Gastrocnemius medialis (tissue), 4 donors: ENCODE measurements around the gene CAPG. TPM values are rescaled to one million over a fixed set of nuclear protein-coding genes. Genes with fewer than 3 reads are reported as not detected.

Experiments
- ATAC-seq, 2 donors: fragments of 150-250 bp; one replicate each; pipeline ENCODE4 v1.9.1; 2016
- DNase-seq, 2 donors: peaks; one replicate each; pipeline ENCODE4 v3.0.0-alpha.2; 2019
- H3K27ac ChIP-seq, 4 donors: fragments of 200-600 bp; sonication (generic); 1 replicate in 1 of 4; 2 replicates in 3 of 4; pipeline ENCODE4 v1.5.1; 2016 to 2018; ENCODE audit warnings: mild to moderate bottlenecking in 2 of 4, moderate library complexity in 1 of 4
- H3K27me3 ChIP-seq, 3 donors: fragments of 200-600 bp; sonication (generic) in 2 of 3; 1 replicate in 1 of 3; 2 replicates in 2 of 3; pipeline versions ENCODE4 v1.5.1 to v1.6.0; 2016 to 2019; ENCODE audit warnings: mild to moderate bottlenecking in 1 of 3, moderate library complexity in 1 of 3
- H3K36me3 ChIP-seq, 2 donors: fragments of 200-600 bp; sonication (generic) in 1 of 2; one replicate each; pipeline ENCODE4 v1.5.1; 2017 to 2018
- H3K4me1 ChIP-seq, 2 donors: fragments of 200-600 bp; sonication (generic) in 1 of 2; one replicate each; pipeline ENCODE4 v1.5.1; 2016 to 2017; ENCODE audit warnings: mild to moderate bottlenecking in 2 of 2
- H3K4me3 ChIP-seq, 4 donors: fragments of 200-600 bp; sonication (generic) in 3 of 4; 1 replicate in 1 of 4; 2 replicates in 3 of 4; pipeline ENCODE4 v1.5.1; 2016 to 2019; ENCODE audit warnings: mild to moderate bottlenecking in 2 of 4
- H3K9me3 ChIP-seq, 3 donors: fragments of 200-600 bp; sonication (generic) in 2 of 3; 1 replicate in 1 of 3; 2 replicates in 2 of 3; pipeline ENCODE4 v1.5.1; 2016 to 2019
- POLR2A ChIP-seq, 2 donors: fragments of 450-650 bp; IDR thresholded peaks; one replicate each; pipeline ENCODE4 v1.6.1; 2017; ENCODE audit warnings: antibody characterized with exemption in 2 of 2, mild to moderate bottlenecking in 2 of 2, moderate library complexity in 2 of 2
- in situ Hi-C, 4 donors: fragments of 200-750 bp; cut with MboI; loops; one replicate each; pipeline versions ENCODE4 v1.15.0 to v1.8.0; 2017; ENCODE audit warnings: low sequenced_read_pairs in 4 of 4
- intact Hi-C: fragments of 100-400 bp; cut with DNase I; formaldehyde crosslinking; loops from one replicate; pipeline ENCODE4 v1.15.1; 2023; ENCODE audit warnings: low total_unique reads
- total RNA-seq, 4 donors: library from RNA; depleted of rRNA; stranded (reverse); fragments of >200 nt; gene quantifications; one replicate each; pipeline versions ENCODE4 v1.1.0 to v1.2.3, GENCODE V29; 2016
- TF ChIP-seq, protein P1 (sequence below), 5 experiments: fragments of 450-650 bp in 3 of 5; fragments of 200-600 bp in 2 of 5; sonication (generic) in 2 of 5; IDR thresholded peaks in 4 of 5; conservative IDR thresholded peaks in 1 of 5; 1 replicate in 4 of 5; 2 replicates in 1 of 5; pipeline ENCODE4 v1.5.1; 2016 to 2019; ENCODE audit warnings: antibody characterized with exemption in 5 of 5, mild to moderate bottlenecking in 3 of 5, moderate library complexity in 3 of 5

The CAPG gene
- total RNA-seq, 4 donors from 2014 or later = 15.9 to 35.6 (median 23.1) TPM

DNA sequence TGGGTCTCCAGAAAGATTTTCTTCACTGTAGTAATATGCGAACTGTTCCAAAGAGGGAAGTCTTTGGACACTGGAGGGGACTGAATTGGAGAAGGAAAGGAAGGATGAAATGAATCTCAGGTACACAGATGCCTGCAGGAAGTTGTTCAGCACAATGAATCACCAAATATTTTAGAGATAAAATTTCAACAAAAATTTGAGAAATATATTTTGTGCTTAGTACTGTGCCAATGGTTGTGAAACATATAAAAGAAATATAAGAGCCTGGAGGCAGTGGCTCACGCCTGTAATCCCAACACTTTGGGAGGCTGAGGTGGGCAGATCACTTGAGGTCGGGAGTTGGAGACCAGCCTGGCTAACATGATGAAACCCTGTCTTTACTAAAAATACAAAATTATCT is 52.4 kb downstream of the CAPG start:
- in situ Hi-C loops (loop anchor here in 1 of 4 donors (25.0 kb wide), 1 partner anchor 830 kb away; the partner anchor contains the start of genes IMMT and MRPL35), intact Hi-C loops (no loop called here)
- DNase-seq (no peak), ATAC-seq (no peak)
- H3K27me3 ChIP-seq = no peaks in the 10 kb centered on the region
- no peak for TF ChIP-seq POLR2A (IDR thresholded peaks at IDR 0.05)
- TF ChIP-seq, protein P1, sequence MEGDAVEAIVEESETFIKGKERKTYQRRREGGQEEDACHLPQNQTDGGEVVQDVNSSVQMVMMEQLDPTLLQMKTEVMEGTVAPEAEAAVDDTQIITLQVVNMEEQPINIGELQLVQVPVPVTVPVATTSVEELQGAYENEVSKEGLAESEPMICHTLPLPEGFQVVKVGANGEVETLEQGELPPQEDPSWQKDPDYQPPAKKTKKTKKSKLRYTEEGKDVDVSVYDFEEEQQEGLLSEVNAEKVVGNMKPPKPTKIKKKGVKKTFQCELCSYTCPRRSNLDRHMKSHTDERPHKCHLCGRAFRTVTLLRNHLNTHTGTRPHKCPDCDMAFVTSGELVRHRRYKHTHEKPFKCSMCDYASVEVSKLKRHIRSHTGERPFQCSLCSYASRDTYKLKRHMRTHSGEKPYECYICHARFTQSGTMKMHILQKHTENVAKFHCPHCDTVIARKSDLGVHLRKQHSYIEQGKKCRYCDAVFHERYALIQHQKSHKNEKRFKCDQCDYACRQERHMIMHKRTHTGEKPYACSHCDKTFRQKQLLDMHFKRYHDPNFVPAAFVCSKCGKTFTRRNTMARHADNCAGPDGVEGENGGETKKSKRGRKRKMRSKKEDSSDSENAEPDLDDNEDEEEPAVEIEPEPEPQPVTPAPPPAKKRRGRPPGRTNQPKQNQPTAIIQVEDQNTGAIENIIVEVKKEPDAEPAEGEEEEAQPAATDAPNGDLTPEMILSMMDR (IDR thresholded peaks at IDR 0.05 in 4 of 5, conservative IDR thresholded peaks at IDR 0.05 in 1 of 5) = no peak
- H3K27ac ChIP-seq = peak overlapping the region; percentile 93 to 96 (median 96)
- H3K4me3 ChIP-seq = no peak overlapping the region
- peaks cover 0 to 29% of the 10 kb centered on the region in 2 donors for H3K36me3 ChIP-seq
- no peaks in the 10 kb centered on the region for H3K9me3 ChIP-seq
- peaks cover 33 to 37% of the 10 kb centered on the region in 2 donors for H3K4me1 ChIP-seq

DNA sequence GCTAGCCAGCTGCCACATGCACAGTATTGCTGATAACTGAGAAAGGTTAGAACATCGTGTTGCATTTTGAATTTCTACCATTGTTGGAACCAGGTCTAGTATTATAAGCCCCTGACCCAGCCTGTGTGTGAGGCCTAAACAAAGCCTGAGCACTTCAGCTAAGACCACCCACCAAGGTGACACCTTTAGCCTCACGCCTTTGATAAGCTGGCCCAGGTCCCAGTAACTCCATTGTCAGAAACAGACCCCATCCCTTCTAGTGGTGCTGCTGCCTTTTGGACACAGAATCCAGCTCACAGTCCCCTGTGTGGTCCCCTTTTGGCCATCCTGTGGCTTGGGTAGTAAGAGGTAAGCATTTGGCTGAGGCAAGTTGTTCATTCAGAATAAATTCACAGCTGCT is 54.0 kb downstream of the CAPG start:
- in situ Hi-C loops = loop anchor here in 1 of 4 donors (25.0 kb wide), 1 partner anchor 831 kb away; the partner anchor contains the start of genes IMMT and MRPL35
- peaks cover 39 to 44% of the 10 kb centered on the region in 2 donors for H3K4me1 ChIP-seq

DNA sequence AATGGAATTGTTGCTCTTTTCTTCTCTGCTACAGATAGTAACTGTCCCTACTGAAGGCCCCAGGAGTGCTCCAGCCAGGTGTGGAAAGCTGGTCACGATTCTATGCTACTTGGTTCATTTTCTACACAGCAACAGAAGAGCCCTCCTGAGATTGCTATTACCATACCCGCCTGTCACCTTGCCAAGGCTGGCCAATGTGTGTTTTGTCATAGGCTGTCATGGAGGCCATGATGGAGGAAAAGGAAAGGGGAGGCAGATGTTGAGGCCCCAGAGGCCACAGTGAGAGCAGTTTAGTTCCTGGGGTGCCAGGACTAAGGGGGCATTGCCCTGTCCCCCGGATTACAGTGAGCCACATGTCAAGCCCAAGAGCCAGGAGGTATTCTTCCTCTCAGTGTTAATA is 54.6 kb downstream of the CAPG start:
- in situ Hi-C loops = loop anchor here in 1 of 4 donors (25.0 kb wide), 1 partner anchor 832 kb away; the partner anchor contains the start of genes IMMT and MRPL35
- Histone ChIP-seq H3K4me3 (peak overlapping the region; percentile 70 to 97 (median 83)), H3K36me3 (peaks cover 0 to 30% of the 10 kb centered on the region in 2 donors), H3K4me1 (peaks cover 39 to 44% of the 10 kb centered on the region in 2 donors), H3K27ac (peak overlapping the region; percentile 93 to 96 (median 96)), H3K27me3 (no peaks in the 10 kb centered on the region), H3K9me3 (no peaks in the 10 kb centered on the region)
- TF ChIP-seq, protein P1 (IDR thresholded peaks at IDR 0.05 in 4 of 5, conservative IDR thresholded peaks at IDR 0.05 in 1 of 5) = no peak
- no peak for TF ChIP-seq POLR2A (IDR thresholded peaks at IDR 0.05)
- DNase-seq (no peak), ATAC-seq (no peak)
- intact Hi-C loops = loop anchor here (2.0 kb wide), 1 partner anchor 27 kb away; no protein-coding TSS in a partner anchor

More for the DNA sequence above, 54.0 kb downstream of the CAPG start:
- intact Hi-C loops = no loop called here
- ATAC-seq (no peak), DNase-seq (no peak)
- TF ChIP-seq, protein P1 (IDR thresholded peaks at IDR 0.05 in 4 of 5, conservative IDR thresholded peaks at IDR 0.05 in 1 of 5) = no peak
- no peak for TF ChIP-seq POLR2A (IDR thresholded peaks at IDR 0.05)
- peak overlapping the region; percentile 93 to 96 (median 96) for H3K27ac ChIP-seq
- no peaks in the 10 kb centered on the region for H3K27me3 ChIP-seq
- no peaks in the 10 kb centered on the region for H3K9me3 ChIP-seq
- H3K4me3 ChIP-seq = no peak overlapping the region
- peaks cover 0 to 30% of the 10 kb centered on the region in 2 donors for H3K36me3 ChIP-seq

DNA sequence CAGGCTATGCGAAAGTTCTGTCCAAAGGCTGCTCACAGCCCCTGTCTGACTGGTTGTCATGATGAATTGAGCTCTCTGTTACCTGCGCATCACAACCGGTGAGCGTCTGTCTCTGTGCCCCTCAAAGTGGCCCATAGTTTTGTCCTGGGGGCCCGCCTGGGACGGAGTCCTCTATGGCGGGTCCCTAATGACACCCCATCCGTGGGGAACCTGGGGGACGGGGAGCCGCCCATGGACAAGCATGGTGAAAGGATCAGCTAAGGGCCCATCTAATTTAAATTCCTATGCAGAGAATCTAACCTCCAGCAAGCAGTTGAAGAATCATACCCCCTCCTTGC is 55.1 kb downstream of the CAPG start:
- DNase-seq (no peak), ATAC-seq (no peak)
- no peaks in the 10 kb centered on the region for H3K9me3 ChIP-seq
- peak overlapping the region; percentile 93 to 96 (median 96) for H3K27ac ChIP-seq
- peak overlapping the region; percentile 70 to 97 (median 83) for H3K4me3 ChIP-seq
- in situ Hi-C loops (loop anchor here in 1 of 4 donors (25.0 kb wide), 1 partner anchor 832 kb away; the partner anchor contains the start of genes IMMT and MRPL35), intact Hi-C loops (loop anchor here (2.0 kb wide), 1 partner anchor 28 kb away; no protein-coding TSS in a partner anchor)
- peaks cover 39 to 44% of the 10 kb centered on the region in 2 donors for H3K4me1 ChIP-seq
- H3K36me3 ChIP-seq = peaks cover 0 to 35% of the 10 kb centered on the region in 2 donors
- TF ChIP-seq, protein P1 (IDR thresholded peaks at IDR 0.05 in 4 of 5, conservative IDR thresholded peaks at IDR 0.05 in 1 of 5) = no peak
- TF ChIP-seq POLR2A (IDR thresholded peaks at IDR 0.05) = no peak
- H3K27me3 ChIP-seq = no peaks in the 10 kb centered on the region
